Spinal cord (tissue), 10 donors: ENCODE results near the gene EBI3. TPM values are rescaled to one million over a fixed set of nuclear protein-coding genes. Genes with fewer than 3 reads are reported as not detected.

Source experiments
- DNase-seq, 6 donors: peaks; one replicate each; pipeline versions ENCODE4 v3.0.0 to v3.0.0-alpha.2; 2013 to 2015; ENCODE audit warnings: low spot score in 6 of 6, low read depth in 4 of 6
- H3K27ac ChIP-seq: one replicate; pipeline ENCODE4 v1.5.1; 2013; ENCODE audit warnings: low read depth, low read length, control low read depth
- H3K27me3 ChIP-seq: one replicate; pipeline ENCODE4 v1.6.1; 2013; ENCODE audit warnings: low read length; ENCODE audit not compliant: control insufficient read depth, insufficient read depth
- H3K36me3 ChIP-seq: one replicate; pipeline ENCODE4 v1.6.1; 2013; ENCODE audit warnings: low read length; ENCODE audit not compliant: control insufficient read depth, insufficient read depth
- H3K4me1 ChIP-seq: one replicate; pipeline ENCODE4 v1.6.1; 2013; ENCODE audit warnings: low read length; ENCODE audit not compliant: control insufficient read depth, insufficient read depth
- H3K4me3 ChIP-seq: one replicate; pipeline ENCODE4 v1.5.1; 2013; ENCODE audit warnings: low read depth, low read length, control low read depth
- H3K9me3 ChIP-seq: one replicate; pipeline ENCODE4 v1.6.1; 2013; ENCODE audit warnings: low read length; ENCODE audit not compliant: control insufficient read depth, insufficient read depth
- WGBS: methylation state at CpG from one replicate; pipeline ENCODE4 v1.1.5; 2013; ENCODE audit warnings: missing lambda C conversion rate; ENCODE audit not compliant: insufficient coverage; 5-methylcytosine and 5-hydroxymethylcytosine counted together
- polyA plus RNA-seq, 2 donors: library from polyadenylated mRNA; unstranded; fragments of 120-200 nt; gene quantifications; one replicate each; pipeline ENCODE4 v1.2.1, GENCODE V29; 2013; ENCODE audit not compliant: insufficient read length in 2 of 2
- total RNA-seq, 2 donors: library from RNA; depleted of rRNA in 1 of 2; stranded (reverse); fragments of 120-200 nt in 1 of 2; fragments of >200 nt in 1 of 2; gene quantifications; one replicate each; pipeline versions ENCODE4 v1.2.3 to v1.2.4, GENCODE V29; 2013 to 2014
- donor health status: healthy.

The EBI3 gene
- total and polyA plus RNA-seq, 4 donors = 0.69 to 1.6 (median 0.83) TPM

GRCh38 chr19:4256563-4256962, 27.2 kb downstream of the EBI3 start:
- H3K4me3 ChIP-seq = no peak overlapping the region
- no peaks in the 10 kb centered on the region for H3K4me1 ChIP-seq
- H3K36me3 ChIP-seq = peaks cover 94% of the 10 kb centered on the region
- DNase-seq = no peak
- WGBS = 100% methylated on average over 3 of the region's 4 CpGs
- no peaks in the 10 kb centered on the region for H3K27me3 ChIP-seq
- no peak overlapping the region for H3K27ac ChIP-seq
- no peaks in the 10 kb centered on the region for H3K9me3 ChIP-seq

DNA sequence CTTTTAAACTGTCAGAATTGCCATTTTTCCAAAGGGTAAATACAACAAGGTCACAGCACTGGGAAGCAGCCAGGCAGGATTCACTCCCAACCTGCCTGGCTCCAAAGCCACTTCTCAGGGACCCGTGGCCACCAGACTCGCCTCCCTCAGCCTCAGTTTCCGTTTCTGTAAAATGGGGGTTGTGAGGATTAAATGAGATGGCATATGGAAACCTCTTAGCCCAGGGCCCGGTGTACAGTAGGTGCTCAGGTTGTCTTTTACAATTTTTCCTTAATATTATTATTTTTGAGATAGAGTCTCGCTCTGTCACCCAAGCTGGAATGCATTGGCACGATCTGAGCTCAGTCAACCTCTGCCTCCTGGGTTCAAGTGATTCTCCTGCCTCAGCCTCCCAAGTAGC, 27.7 kb downstream of the EBI3 start:
- Histone ChIP-seq H3K27me3 (no peaks in the 10 kb centered on the region), H3K4me1 (no peaks in the 10 kb centered on the region), H3K4me3 (no peak overlapping the region), H3K36me3 (peaks cover 94% of the 10 kb centered on the region), H3K9me3 (no peaks in the 10 kb centered on the region), H3K27ac (no peak overlapping the region)
- WGBS = no CpG with 5 or more reads among the region's 6 CpGs
- no peak for DNase-seq

DNA sequence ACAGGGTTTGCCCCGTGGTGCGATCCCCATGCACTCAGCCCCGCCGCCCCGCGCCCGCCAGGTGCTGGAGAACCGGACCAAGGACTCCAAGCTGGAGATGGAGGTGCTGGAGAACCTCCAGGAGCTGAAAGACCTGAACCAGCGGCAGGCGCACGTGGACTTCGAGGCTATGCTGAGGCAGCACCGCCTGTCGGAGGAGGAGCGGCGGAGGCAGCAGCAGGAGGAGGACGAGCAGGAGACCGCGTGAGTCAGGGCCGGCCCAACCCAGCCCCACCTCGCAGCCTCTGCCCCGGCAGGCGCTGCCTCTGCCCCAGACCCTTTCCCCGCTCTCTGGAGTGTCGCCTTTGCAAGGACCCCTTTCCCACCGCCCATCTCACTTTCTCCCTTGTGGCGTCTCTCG, 28.9 kb downstream of the EBI3 start:
- 97% methylated on average over 27 of the region's 28 CpGs for WGBS
- Histone ChIP-seq H3K36me3 (peaks cover 94% of the 10 kb centered on the region), H3K27ac (no peak overlapping the region), H3K4me1 (no peaks in the 10 kb centered on the region), H3K9me3 (no peaks in the 10 kb centered on the region), H3K27me3 (no peaks in the 10 kb centered on the region), H3K4me3 (no peak overlapping the region)
- no peak for DNase-seq

DNA sequence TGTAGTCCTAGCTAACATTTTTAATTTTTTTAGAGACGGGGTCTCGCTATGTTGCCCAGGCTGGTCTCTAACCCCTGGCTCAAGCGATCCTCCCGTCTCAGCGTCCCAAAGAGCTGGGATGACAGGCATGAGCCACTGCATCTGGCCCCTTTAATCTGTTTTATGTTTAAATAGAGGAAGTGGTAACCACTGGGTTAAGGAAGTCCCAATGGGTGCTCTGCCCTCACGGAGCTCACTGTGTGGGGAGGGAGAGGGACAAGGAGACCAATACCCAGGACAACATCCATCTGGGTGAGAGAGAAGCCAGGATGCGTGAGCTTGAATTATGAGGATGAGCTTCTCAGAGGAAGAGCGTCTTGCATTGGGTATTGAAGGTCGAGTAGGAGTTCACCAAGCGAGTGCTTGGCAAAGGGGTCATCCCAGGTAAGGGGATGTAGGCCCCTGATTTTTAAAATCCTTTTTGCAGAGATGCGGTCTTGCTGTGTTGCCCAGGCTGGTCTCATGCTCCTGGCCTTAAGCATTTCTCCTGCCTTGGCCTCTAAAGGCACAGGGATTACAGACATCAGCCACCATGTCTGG, 31.4 kb downstream of the EBI3 start:
- peaks cover 92% of the 10 kb centered on the region for H3K36me3 ChIP-seq
- no peaks in the 10 kb centered on the region for H3K27me3 ChIP-seq
- H3K9me3 ChIP-seq = no peaks in the 10 kb centered on the region
- 100% methylated on average over 10 of the region's 11 CpGs for WGBS
- H3K4me1 ChIP-seq = no peaks in the 10 kb centered on the region
- no peak overlapping the region for H3K4me3 ChIP-seq
- no peak overlapping the region for H3K27ac ChIP-seq
- no peak for DNase-seq

DNA sequence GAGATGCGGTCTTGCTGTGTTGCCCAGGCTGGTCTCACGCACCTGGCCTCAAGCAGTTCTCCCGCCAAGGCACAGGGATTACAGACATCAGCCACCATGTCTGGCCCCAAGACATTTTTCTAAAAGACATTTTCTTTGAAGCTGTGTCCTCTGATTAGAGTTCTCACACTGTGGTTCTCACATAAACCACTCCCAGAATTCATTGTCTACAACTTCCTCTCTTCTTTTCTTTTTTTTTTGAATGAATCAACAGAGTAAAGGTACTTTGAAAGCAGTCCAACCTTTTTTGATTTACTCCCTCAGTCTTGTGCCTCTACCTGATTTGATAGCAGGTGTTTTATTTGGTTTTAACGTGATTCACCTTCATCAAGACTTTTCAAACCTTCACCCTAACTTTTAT, 35.5 kb downstream of the EBI3 start:
- Histone ChIP-seq H3K9me3 (no peaks in the 10 kb centered on the region), H3K27ac (no peak overlapping the region), H3K36me3 (peaks cover 91% of the 10 kb centered on the region), H3K27me3 (no peaks in the 10 kb centered on the region), H3K4me1 (peaks cover 4% of the 10 kb centered on the region), H3K4me3 (no peak overlapping the region)
- 87% methylated on average over 3 of the region's 4 CpGs for WGBS
- no peak for DNase-seq

DNA sequence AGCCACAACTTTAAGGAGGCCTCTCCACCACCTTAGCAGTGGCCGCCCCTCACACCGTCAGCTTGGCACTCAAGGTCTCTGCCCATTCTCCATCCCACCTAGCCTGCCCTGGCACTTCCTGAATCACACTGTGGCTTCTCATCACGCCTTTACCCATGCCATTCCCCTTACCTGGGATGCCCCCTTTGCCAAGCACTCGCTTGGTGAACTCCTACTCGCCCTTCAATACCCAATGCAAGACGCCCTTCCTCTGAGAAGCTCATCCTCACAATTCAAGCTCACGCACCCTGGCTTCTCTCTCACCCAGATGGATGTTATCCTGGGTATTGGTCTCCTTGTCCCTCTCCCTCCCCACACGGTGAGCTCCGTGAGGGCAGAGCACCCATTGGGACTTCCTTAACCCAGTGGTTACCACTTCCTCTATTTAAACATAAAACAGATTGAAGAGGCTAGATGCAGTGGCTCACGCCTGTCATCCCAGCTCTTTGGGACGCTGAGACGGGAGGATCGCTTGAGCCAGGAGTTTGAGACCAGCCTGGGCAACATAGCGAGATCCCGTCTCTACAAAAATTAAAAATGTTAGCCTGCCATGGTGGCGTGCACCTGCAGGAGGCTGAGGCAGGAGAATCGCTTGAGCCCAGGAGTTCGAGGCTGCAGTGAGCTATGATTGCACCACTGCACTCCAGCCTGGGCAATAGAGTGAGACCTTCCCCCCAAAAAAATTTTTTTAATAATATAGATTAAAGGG, 37.1 kb downstream of the EBI3 start:
- 94% methylated on average over 11 of the region's 18 CpGs for WGBS
- Histone ChIP-seq H3K4me1 (peaks cover 4% of the 10 kb centered on the region), H3K27ac (no peak overlapping the region), H3K27me3 (no peaks in the 10 kb centered on the region), H3K9me3 (no peaks in the 10 kb centered on the region), H3K36me3 (peaks cover 88% of the 10 kb centered on the region), H3K4me3 (no peak overlapping the region)
- DNase-seq = no peak

DNA sequence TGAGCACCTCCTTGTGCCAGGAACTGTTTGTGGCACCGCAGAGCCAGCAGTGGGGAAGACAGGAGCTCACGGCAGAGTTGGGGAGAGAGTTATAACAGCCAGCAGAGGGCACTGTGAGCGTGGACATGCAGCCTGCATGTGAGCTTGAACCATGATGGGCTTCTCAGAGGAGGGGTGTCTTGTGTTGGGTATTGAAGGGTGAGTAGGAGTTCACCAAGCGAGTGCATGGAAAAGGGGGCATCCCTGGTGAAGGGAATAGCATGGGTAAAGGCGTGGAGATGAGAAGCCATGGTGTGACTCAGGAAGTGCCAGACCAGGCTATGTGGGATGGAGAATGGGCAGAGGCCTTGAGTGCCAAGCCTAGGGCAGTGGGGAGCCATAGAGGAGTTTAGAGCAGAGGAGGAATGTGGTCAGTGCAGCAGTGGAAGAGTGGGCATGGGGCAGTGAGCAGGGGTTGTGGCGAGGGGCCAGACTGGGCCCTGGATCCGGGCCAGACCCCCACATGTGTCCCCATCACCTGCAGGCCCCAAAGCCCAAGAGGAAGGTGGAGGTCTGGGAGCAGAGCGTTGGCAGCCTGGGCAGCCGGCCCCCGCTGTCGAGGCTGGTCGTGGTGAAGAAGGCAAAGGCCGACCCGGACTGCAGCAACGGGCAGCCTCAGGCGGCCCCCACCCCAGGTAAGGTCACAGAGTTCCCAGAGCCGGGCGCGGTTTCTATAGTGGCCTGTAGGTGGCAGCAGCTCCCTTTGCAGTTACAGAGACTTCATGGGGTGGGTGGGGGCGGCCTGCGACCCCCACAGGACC, 38.0 kb downstream of the EBI3 start:
- H3K4me3 ChIP-seq = no peak overlapping the region
- peaks cover 87% of the 10 kb centered on the region for H3K36me3 ChIP-seq
- peaks cover 4% of the 10 kb centered on the region for H3K4me1 ChIP-seq
- H3K27me3 ChIP-seq = no peaks in the 10 kb centered on the region
- DNase-seq = peak in 2 of 6 donors; percentile 54 to 75
- no peak overlapping the region for H3K27ac ChIP-seq
- whole genome bisulfite sequencing = 44% methylated on average over 19 of the region's 21 CpGs
- no peaks in the 10 kb centered on the region for H3K9me3 ChIP-seq

DNA sequence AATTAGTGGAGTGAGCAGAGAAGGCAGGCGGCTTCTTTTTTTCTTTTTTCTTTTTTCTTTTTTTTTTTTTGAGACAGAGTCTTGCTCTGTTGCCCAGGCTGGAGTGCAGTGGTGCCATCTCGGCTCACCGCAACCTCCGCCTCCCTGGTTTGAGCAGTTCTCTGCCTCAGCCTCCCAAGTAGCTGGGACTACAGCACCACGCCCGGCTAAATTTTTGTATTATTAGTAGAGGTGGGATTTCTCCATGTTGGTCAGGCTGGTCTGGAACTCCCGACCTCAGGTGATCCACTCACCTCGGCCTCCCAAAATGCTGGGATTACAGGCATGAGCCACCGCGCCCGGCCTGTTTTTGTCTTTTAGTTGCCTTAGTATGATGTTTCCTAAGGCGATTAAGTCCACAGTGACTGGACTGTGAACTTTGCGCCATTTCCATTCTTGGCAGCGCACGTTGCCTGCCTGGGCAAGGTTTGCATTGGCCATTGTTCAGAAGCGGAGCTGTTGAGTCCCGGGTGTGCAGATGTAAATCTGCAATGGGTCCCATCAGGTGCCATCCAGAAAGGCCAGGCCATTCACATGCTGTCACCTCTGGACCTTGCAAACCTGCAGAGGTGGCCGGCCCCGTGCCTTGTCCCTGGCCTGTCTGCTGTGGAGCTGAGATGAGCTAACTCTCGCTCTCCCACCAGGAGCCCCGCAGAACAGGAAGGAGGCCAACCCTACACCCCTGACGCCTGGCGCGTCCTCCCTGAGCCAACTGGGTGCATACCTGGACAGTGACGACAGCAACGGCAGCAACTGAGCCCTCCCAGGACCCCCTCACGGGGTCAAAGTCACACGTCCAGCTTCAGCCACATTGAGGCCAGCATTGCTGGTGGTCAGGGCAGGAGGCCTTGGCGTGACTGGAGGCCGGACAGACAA, 38.8 kb downstream of the EBI3 start:
- 92% methylated on average over 27 of the region's 30 CpGs for WGBS
- Histone ChIP-seq H3K27ac (no peak overlapping the region), H3K9me3 (no peaks in the 10 kb centered on the region), H3K36me3 (peaks cover 87% of the 10 kb centered on the region), H3K4me1 (peaks cover 4% of the 10 kb centered on the region), H3K4me3 (no peak overlapping the region), H3K27me3 (no peaks in the 10 kb centered on the region)
- no peak for DNase-seq

DNA sequence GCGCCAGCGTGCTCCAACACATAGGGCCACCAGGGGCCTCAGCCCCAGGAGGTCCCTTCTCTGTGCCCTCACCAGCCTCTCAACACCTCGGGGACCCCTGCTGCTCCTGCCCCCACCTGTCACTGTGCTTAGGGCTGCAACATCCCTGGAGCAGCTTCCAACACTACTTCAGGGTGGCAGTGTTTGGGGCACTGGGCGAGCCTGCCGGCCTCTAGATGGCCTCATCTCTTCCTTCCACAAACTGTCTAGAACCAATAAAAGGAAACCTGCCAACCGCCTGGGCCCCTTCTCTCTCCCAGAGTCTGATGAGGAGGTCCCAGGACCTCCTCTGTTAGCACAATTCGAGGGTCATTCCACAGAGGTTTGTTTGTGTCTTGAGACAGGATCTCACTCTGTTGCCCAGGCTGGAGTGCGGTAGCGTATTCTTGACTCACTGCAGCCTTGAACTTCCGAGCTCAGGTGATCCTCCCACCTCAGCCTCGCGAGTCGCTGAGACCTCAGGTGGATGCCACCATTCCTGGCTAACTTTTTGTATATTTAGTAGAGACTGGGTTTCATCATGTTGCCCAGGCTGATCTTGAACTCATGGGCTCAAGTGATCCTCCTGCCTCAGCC, 39.6 kb downstream of the EBI3 start:
- Histone ChIP-seq H3K4me1 (peaks cover 4% of the 10 kb centered on the region), H3K9me3 (no peaks in the 10 kb centered on the region), H3K36me3 (peaks cover 85% of the 10 kb centered on the region), H3K27ac (no peak overlapping the region), H3K27me3 (no peaks in the 10 kb centered on the region), H3K4me3 (no peak overlapping the region)
- 94% methylated on average over 12 of the region's 13 CpGs for WGBS
- no peak for DNase-seq
